ENCODE data around the gene RHOBTB1. TPM values are rescaled to one million over a fixed set of nuclear protein-coding genes. Genes with fewer than 3 reads are reported as not detected.

RHOBTB1 gene
- total RNA-seq, 1 experiment from 2014 or later: 0.77 TPM

- no TSS peak for BruUV-seq (replicated peaks)
- ChIA-PET POLR2A (no interaction called here), CTCF (no interaction called here)
- no peaks in the 10 kb centered on the region for H3K36me3 ChIP-seq (ENCODE audit: control insufficient read depth, insufficient read depth, low read length)
- no peak overlapping the region for H3K27ac ChIP-seq (ENCODE audit: low read length)
- peaks cover 6% of the 10 kb centered on the region for H3K27me3 ChIP-seq (ENCODE audit: control insufficient read depth, insufficient read depth, low read length)
- intact Hi-C loops (cut with micrococcal nuclease; ENCODE audit: unreplicated experiment): no loop called here
- TF ChIP-seq, protein P1, sequence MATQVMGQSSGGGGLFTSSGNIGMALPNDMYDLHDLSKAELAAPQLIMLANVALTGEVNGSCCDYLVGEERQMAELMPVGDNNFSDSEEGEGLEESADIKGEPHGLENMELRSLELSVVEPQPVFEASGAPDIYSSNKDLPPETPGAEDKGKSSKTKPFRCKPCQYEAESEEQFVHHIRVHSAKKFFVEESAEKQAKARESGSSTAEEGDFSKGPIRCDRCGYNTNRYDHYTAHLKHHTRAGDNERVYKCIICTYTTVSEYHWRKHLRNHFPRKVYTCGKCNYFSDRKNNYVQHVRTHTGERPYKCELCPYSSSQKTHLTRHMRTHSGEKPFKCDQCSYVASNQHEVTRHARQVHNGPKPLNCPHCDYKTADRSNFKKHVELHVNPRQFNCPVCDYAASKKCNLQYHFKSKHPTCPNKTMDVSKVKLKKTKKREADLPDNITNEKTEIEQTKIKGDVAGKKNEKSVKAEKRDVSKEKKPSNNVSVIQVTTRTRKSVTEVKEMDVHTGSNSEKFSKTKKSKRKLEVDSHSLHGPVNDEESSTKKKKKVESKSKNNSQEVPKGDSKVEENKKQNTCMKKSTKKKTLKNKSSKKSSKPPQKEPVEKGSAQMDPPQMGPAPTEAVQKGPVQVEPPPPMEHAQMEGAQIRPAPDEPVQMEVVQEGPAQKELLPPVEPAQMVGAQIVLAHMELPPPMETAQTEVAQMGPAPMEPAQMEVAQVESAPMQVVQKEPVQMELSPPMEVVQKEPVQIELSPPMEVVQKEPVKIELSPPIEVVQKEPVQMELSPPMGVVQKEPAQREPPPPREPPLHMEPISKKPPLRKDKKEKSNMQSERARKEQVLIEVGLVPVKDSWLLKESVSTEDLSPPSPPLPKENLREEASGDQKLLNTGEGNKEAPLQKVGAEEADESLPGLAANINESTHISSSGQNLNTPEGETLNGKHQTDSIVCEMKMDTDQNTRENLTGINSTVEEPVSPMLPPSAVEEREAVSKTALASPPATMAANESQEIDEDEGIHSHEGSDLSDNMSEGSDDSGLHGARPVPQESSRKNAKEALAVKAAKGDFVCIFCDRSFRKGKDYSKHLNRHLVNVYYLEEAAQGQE (IDR thresholded peaks at IDR 0.05; ENCODE audit: insufficient read depth in 1 of 2, low read depth in 2 of 2, low read length in 1 of 2): no peak
- TF ChIP-seq POLR2AphosphoS5 (IDR thresholded peaks at IDR 0.05; ENCODE audit: low read depth, low read length) (no peak), TCF7L2 (IDR thresholded peaks at IDR 0.05; ENCODE audit: low read depth, low read length) (no peak), SIN3A (IDR thresholded peaks at IDR 0.05; ENCODE audit: borderline replicate concordance, insufficient read depth, low read depth, low read length) (no peak)
- TF ChIP-seq, protein P2, sequence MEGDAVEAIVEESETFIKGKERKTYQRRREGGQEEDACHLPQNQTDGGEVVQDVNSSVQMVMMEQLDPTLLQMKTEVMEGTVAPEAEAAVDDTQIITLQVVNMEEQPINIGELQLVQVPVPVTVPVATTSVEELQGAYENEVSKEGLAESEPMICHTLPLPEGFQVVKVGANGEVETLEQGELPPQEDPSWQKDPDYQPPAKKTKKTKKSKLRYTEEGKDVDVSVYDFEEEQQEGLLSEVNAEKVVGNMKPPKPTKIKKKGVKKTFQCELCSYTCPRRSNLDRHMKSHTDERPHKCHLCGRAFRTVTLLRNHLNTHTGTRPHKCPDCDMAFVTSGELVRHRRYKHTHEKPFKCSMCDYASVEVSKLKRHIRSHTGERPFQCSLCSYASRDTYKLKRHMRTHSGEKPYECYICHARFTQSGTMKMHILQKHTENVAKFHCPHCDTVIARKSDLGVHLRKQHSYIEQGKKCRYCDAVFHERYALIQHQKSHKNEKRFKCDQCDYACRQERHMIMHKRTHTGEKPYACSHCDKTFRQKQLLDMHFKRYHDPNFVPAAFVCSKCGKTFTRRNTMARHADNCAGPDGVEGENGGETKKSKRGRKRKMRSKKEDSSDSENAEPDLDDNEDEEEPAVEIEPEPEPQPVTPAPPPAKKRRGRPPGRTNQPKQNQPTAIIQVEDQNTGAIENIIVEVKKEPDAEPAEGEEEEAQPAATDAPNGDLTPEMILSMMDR (IDR thresholded peaks at IDR 0.05): no peak
- H3K9me3 ChIP-seq (ENCODE audit: control insufficient read depth, insufficient read depth, low read depth, low read length): no peaks in the 10 kb centered on the region
- DNase-seq (ENCODE audit: low read depth, low spot score) (no peak), ATAC-seq (no peak)
- H3K4me3 ChIP-seq (ENCODE audit: low read depth in 2 of 2, low read length in 2 of 2): no peak overlapping the region
- in situ Hi-C loops (cut with HindIII; ENCODE audit: low pct_unique_long_range_greater_than_20kb, low sequenced_read_pairs): no loop called here
- H3K4me1 ChIP-seq (ENCODE audit: control insufficient read depth, insufficient read depth, low read length): no peaks in the 10 kb centered on the region
These were observed 9.4 kb upstream of the RHOBTB1 start for GRCh38 chr10:60953420-60953819.

DNA sequence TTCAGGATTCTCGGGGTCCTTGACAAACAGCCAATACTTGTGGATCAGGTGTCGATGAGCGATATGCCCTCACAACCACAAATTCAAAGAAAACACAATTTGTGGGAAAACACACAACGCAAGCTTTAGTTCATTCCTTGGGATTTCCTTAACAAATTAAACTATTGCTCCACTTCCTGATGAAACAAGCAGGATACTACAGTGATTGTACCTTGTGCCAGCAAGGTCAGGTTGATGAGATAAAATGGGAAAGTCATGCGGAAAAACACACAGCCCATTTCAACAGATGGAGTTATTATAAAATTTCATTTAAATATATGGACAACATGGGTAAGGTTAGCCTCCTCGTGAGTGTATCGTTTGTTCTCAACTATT lies 8.8 kb upstream of the RHOBTB1 start:
- CTCF ChIA-PET: no interaction called here
- TF ChIP-seq POLR2AphosphoS5 (IDR thresholded peaks at IDR 0.05; ENCODE audit: low read depth, low read length): no peak
- TF ChIP-seq, protein P1 (IDR thresholded peaks at IDR 0.05; ENCODE audit: insufficient read depth in 1 of 2, low read depth in 2 of 2, low read length in 1 of 2): no peak
- TF ChIP-seq, protein P2 (IDR thresholded peaks at IDR 0.05): no peak
- TF ChIP-seq TCF7L2 (IDR thresholded peaks at IDR 0.05; ENCODE audit: low read depth, low read length): no peak
- no peak for TF ChIP-seq SIN3A (IDR thresholded peaks at IDR 0.05; ENCODE audit: borderline replicate concordance, insufficient read depth, low read depth, low read length)
- no peaks in the 10 kb centered on the region for H3K9me3 ChIP-seq (ENCODE audit: control insufficient read depth, insufficient read depth, low read depth, low read length)
- intact Hi-C loops (cut with micrococcal nuclease; ENCODE audit: unreplicated experiment) (no loop called here), in situ Hi-C loops (cut with HindIII; ENCODE audit: low pct_unique_long_range_greater_than_20kb, low sequenced_read_pairs) (no loop called here)
- H3K4me1 ChIP-seq (ENCODE audit: control insufficient read depth, insufficient read depth, low read length): no peaks in the 10 kb centered on the region
- DNase-seq (ENCODE audit: low read depth, low spot score): no peak
- no peak overlapping the region for H3K27ac ChIP-seq (ENCODE audit: low read length)
- H3K36me3 ChIP-seq (ENCODE audit: control insufficient read depth, insufficient read depth, low read length): no peaks in the 10 kb centered on the region
- POLR2A ChIA-PET: interaction anchor here (0.6 kb wide), 1 partner anchor 108 kb away, joined by 3 read pairs; no protein-coding TSS in a partner anchor
- peaks cover 6% of the 10 kb centered on the region for H3K27me3 ChIP-seq (ENCODE audit: control insufficient read depth, insufficient read depth, low read length)
- no TSS peak for BruUV-seq (replicated peaks)
- ATAC-seq: no peak
- H3K4me3 ChIP-seq (ENCODE audit: low read depth in 2 of 2, low read length in 2 of 2): no peak overlapping the region

Data from Panc1 (cell line).